OCI-LY7 (cell line): ENCODE measurements around the gene TXLNG.

Source experiments
- EZH2phosphoT487 ChIP-seq: fragments of 200-600 bp; sonication (generic); IDR thresholded peaks from 2 replicates; pipeline ENCODE4 v1.6.1; 2018; ENCODE audit warnings: low read depth, borderline replicate concordance, mild to moderate bottlenecking, mixed run types, antibody characterized with exemption, low read length, moderate library complexity, mixed read lengths
- TF ChIP-seq, protein P1 (sequence below): fragments of 200-600 bp; sonication (generic); conservative IDR thresholded peaks from 2 replicates; pipeline ENCODE4 v1.5.1; 2014; ENCODE audit warnings: mild to moderate bottlenecking, antibody characterized with exemption, low read length, moderate library complexity, mixed read lengths

DNA sequence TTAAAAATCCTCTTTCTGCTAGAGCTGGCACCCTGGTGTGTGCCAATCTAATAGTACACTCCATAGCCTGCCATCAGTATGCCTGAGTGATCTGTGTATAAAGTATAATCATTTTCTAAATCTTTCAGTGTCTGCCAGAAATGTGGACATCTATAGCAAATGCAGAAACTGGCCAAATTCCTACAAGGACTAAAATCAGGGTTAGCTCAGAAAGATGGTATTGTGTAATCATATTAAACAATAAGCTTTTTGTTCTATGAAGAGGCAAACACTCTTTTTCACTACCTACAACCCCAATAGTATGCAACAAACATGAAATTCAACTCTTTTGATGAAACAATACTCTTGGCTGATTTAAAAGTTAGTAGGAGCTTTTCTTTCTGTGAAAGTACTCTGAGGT is 7.7 kb upstream of the TXLNG start:
- TF ChIP-seq, protein P1, sequence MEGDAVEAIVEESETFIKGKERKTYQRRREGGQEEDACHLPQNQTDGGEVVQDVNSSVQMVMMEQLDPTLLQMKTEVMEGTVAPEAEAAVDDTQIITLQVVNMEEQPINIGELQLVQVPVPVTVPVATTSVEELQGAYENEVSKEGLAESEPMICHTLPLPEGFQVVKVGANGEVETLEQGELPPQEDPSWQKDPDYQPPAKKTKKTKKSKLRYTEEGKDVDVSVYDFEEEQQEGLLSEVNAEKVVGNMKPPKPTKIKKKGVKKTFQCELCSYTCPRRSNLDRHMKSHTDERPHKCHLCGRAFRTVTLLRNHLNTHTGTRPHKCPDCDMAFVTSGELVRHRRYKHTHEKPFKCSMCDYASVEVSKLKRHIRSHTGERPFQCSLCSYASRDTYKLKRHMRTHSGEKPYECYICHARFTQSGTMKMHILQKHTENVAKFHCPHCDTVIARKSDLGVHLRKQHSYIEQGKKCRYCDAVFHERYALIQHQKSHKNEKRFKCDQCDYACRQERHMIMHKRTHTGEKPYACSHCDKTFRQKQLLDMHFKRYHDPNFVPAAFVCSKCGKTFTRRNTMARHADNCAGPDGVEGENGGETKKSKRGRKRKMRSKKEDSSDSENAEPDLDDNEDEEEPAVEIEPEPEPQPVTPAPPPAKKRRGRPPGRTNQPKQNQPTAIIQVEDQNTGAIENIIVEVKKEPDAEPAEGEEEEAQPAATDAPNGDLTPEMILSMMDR, result no peak
- TF ChIP-seq EZH2phosphoT487, result no peak
